H9 (cell line): ENCODE results near the gene PPP1R7. TPM values are rescaled to one million over a fixed set of nuclear protein-coding genes. Genes with fewer than 3 reads are reported as not detected.

ENCODE experiments used
- DNase-seq: peaks from one replicate; pipeline ENCODE4 v3.0.0-alpha.2; 2017
- H2AFZ ChIP-seq: one replicate; pipeline ENCODE4 v1.6.1; 2013; ENCODE audit warnings: mild to moderate bottlenecking, low read length, control low read depth, moderate library complexity
- H2AK5ac ChIP-seq: 2 replicates; pipeline ENCODE4 v1.6.1; 2013; ENCODE audit warnings: low read length, control low read depth, mixed read lengths; ENCODE audit not compliant: insufficient read length
- H2BK120ac ChIP-seq: one replicate; pipeline ENCODE4 v1.6.1; 2013; ENCODE audit warnings: low read depth, mild to moderate bottlenecking, low read length, control low read depth, inconsistent platforms; ENCODE audit not compliant: poor library complexity, severe bottlenecking
- H2BK12ac ChIP-seq: 2 replicates; pipeline ENCODE4 v1.6.1; 2013; ENCODE audit warnings: low read length, control low read depth, mixed read lengths, low read depth; ENCODE audit not compliant: insufficient read length
- H2BK15ac ChIP-seq: 2 replicates; pipeline ENCODE4 v1.6.1; 2013; ENCODE audit warnings: low read depth, low read length, control low read depth
- H2BK20ac ChIP-seq: one replicate; pipeline ENCODE4 v1.6.1; 2013; ENCODE audit warnings: low read depth, mild to moderate bottlenecking, low read length, control low read depth, inconsistent platforms; ENCODE audit not compliant: poor library complexity, severe bottlenecking
- H2BK5ac ChIP-seq: 2 replicates; pipeline ENCODE4 v1.6.1; 2013; ENCODE audit warnings: low read length, control low read depth, mixed read lengths; ENCODE audit not compliant: insufficient read length
- H3K14ac ChIP-seq: 2 replicates; pipeline ENCODE4 v1.6.1; 2013; ENCODE audit warnings: low read length, control low read depth; ENCODE audit not compliant: insufficient read depth
- H3K18ac ChIP-seq: 2 replicates; pipeline ENCODE4 v1.6.1; 2013; ENCODE audit warnings: low read depth, mild to moderate bottlenecking, mixed read lengths, low read length, control low read depth; ENCODE audit not compliant: insufficient read length
- H3K23ac ChIP-seq: 2 replicates; pipeline ENCODE4 v1.6.1; 2013; ENCODE audit warnings: low read length, control low read depth, mixed read lengths, low read depth; ENCODE audit not compliant: insufficient read length
- H3K23me2 ChIP-seq: 2 replicates; pipeline ENCODE4 v1.6.1; 2013; ENCODE audit warnings: low read depth, mild to moderate bottlenecking, mixed read lengths, low read length, control low read depth; ENCODE audit not compliant: insufficient read length, poor library complexity, severe bottlenecking
- H3K27ac ChIP-seq: 2 replicates; pipeline ENCODE4 v1.5.1; 2013; ENCODE audit warnings: low read length, control low read depth, mixed read lengths, low read depth; ENCODE audit not compliant: insufficient read length
- H3K27me3 ChIP-seq: 2 replicates; pipeline ENCODE4 v1.6.1; 2013; ENCODE audit warnings: low read length, control low read depth, inconsistent platforms; ENCODE audit not compliant: insufficient read depth
- H3K4ac ChIP-seq: 2 replicates; pipeline ENCODE4 v1.6.1; 2013; ENCODE audit warnings: low read depth, mild to moderate bottlenecking, control low read depth, inconsistent platforms, low read length, moderate library complexity
- H3K4me1 ChIP-seq: 2 replicates; pipeline ENCODE4 v1.6.1; 2013; ENCODE audit warnings: low read length, control low read depth, inconsistent platforms; ENCODE audit not compliant: insufficient read depth
- H3K4me2 ChIP-seq: 2 replicates; pipeline ENCODE4 v1.6.1; 2013; ENCODE audit warnings: low read length, control low read depth, mixed read lengths; ENCODE audit not compliant: insufficient read length, insufficient read depth
- H3K56ac ChIP-seq: 2 replicates; pipeline ENCODE4 v1.6.1; 2013; ENCODE audit warnings: low read depth, mild to moderate bottlenecking, mixed read lengths, low read length, control low read depth; ENCODE audit not compliant: insufficient read length
- H3K79me1 ChIP-seq: 2 replicates; pipeline ENCODE4 v1.6.1; 2013; ENCODE audit warnings: low read depth, mild to moderate bottlenecking, moderate library complexity, low read length, control low read depth, inconsistent platforms; ENCODE audit not compliant: insufficient read depth, poor library complexity, severe bottlenecking
- H3K79me2 ChIP-seq: 2 replicates; pipeline ENCODE4 v1.6.1; 2013; ENCODE audit warnings: low read length, control low read depth, inconsistent platforms; ENCODE audit not compliant: insufficient read depth
- H3K9ac ChIP-seq: 2 replicates; pipeline ENCODE4 v1.6.1; 2013; ENCODE audit warnings: low read length, control low read depth, mixed read lengths; ENCODE audit not compliant: insufficient read length; ENCODE audit errors: extremely low read depth
- H3K9me3 ChIP-seq: one replicate; pipeline ENCODE4 v1.6.1; 2013; ENCODE audit warnings: low read depth, low read length, inconsistent platforms; ENCODE audit not compliant: control insufficient read depth
- H3T11ph ChIP-seq: one replicate; pipeline ENCODE4 v1.6.1; 2013; ENCODE audit warnings: mild to moderate bottlenecking, low read length, control low read depth, inconsistent platforms
- H4K20me1 ChIP-seq: one replicate; pipeline ENCODE4 v1.6.1; 2013; ENCODE audit not compliant: control insufficient read depth, insufficient read length, insufficient read depth
- H4K5ac ChIP-seq: 2 replicates; pipeline ENCODE4 v1.6.1; 2013; ENCODE audit warnings: low read depth, mild to moderate bottlenecking, mixed read lengths, low read length, control low read depth; ENCODE audit not compliant: insufficient read length
- H4K8ac ChIP-seq: replicated peaks from 2 replicates; pipeline ENCODE4 v1.6.1; 2013; ENCODE audit warnings: low read length, control low read depth, mixed read lengths, low read depth; ENCODE audit not compliant: insufficient read length
- H4K91ac ChIP-seq: 2 replicates; pipeline ENCODE4 v1.6.1; 2013; ENCODE audit warnings: low read depth, mild to moderate bottlenecking, moderate library complexity, mixed read lengths, low read length, control low read depth; ENCODE audit not compliant: insufficient read length
- H3K27ac Mint-ChIP-seq, 3 experiments: 2 replicates in 2 of 3; 3 replicates in 1 of 3; pipeline ENCODE4 v1.8.0; 2020 to 2021; ENCODE audit warnings: mixed read lengths in 3 of 3, mild to moderate bottlenecking in 1 of 3, moderate library complexity in 1 of 3
- H3K27me3 Mint-ChIP-seq: 2 replicates; pipeline ENCODE4 v1.8.0; 2021; ENCODE audit warnings: low read depth, mild to moderate bottlenecking, moderate library complexity, mixed read lengths
- H3K36me3 Mint-ChIP-seq, 3 experiments: 2 replicates in 2 of 3; 3 replicates in 1 of 3; pipeline ENCODE4 v1.8.0; 2020 to 2021; ENCODE audit warnings: low read depth in 3 of 3, mixed read lengths in 3 of 3; ENCODE audit not compliant: insufficient read depth in 1 of 3
- H3K4me1 Mint-ChIP-seq, 2 experiments: 2 replicates each; pipeline ENCODE4 v1.8.0; 2020; ENCODE audit warnings: mixed read lengths in 2 of 2
- H3K4me3 Mint-ChIP-seq, 2 experiments: 2 replicates in 1 of 2; 3 replicates in 1 of 2; pipeline ENCODE4 v1.8.0; 2020 to 2021; ENCODE audit warnings: mild to moderate bottlenecking in 2 of 2, mixed read lengths in 2 of 2, moderate library complexity in 1 of 2
- H3K9me3 Mint-ChIP-seq, 2 experiments: 2 replicates in 1 of 2; 3 replicates in 1 of 2; pipeline ENCODE4 v1.8.0; 2020; ENCODE audit warnings: mild to moderate bottlenecking in 2 of 2, mixed read lengths in 2 of 2, moderate library complexity in 1 of 2
- WGBS: extraction: QIAGEN DNeasy Blood & Tissue Kit; methylation state at CpG from one replicate; pipeline ENCODE4 v1.1.7; 2013; ENCODE audit warnings: missing lambda C conversion rate, low lambda C conversion rate, mixed read lengths; ENCODE audit not compliant: insufficient read length; ENCODE audit errors: extremely low coverage; 5-methylcytosine and 5-hydroxymethylcytosine counted together
- total RNA-seq: library from RNA; stranded (reverse); gene quantifications from 2 replicates; pipeline ENCODE4 v1.2.1, GENCODE V29; 2021
- TF ChIP-seq, protein P1 (sequence below): fragments of 200-600 bp; sonication (generic); conservative IDR thresholded peaks from 3 replicates; pipeline ENCODE4 v1.8.0; 2021; ENCODE audit warnings: antibody characterized with exemption, mild to moderate bottlenecking

PPP1R7 gene
- total RNA-seq, 1 experiment from 2014 or later: 60.2 TPM

DNA sequence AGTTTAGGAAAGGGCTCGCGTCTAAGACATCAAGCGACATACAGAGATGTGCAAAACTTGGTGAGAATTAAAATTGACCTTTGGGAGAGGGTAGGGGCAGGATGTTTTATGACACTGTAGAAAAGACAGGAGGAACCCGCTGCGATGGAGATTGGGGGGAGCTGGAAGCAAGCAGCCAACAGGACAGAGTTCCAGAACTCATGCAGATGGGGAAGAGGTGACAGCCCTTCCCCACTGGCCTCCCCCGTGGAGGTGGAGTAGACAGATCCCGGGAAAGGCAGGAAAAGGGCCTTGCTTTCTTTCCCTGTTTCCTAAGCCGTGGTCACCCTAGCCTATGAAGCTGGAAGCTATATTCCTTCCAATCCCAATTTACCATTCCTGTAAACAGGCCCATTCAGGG lies 77.3 kb downstream of the PPP1R7 start:
- no peak for DNase-seq
- Mint-ChIP-seq H3K9me3 (no peaks in the 10 kb centered on the region), H3K4me3 (no peak overlapping the region), H3K4me1 (peaks cover 4 to 12% of the 10 kb centered on the region in 2 experiments; a peak in 2 of 4 replicates), H3K27ac (peak overlapping the region in 2 of 3 experiments; percentile 74 to 77; a peak in 5 of 7 replicates), H3K36me3 (peaks cover 23 to 68% (median 56%) of the 10 kb centered on the region in 3 experiments; a peak in 6 of 7 replicates), H3K27me3 (no peaks in the 10 kb centered on the region; the same call in 1 of the 2 replicates)
- Histone ChIP-seq H4K91ac (no peak overlapping the region), H4K20me1 (peaks cover 2% of the 10 kb centered on the region), H2AK5ac (no peak overlapping the region), H3T11ph (no peak overlapping the region), H2BK12ac (no peak overlapping the region), H3K79me1 (no peaks in the 10 kb centered on the region), H3K79me2 (no peaks in the 10 kb centered on the region), H2BK15ac (no peak overlapping the region), H4K5ac (no peak overlapping the region), H3K27ac (no peak overlapping the region), H3K9ac (no peak overlapping the region), H2BK5ac (no peak overlapping the region), H2BK120ac (no peak overlapping the region), H3K14ac (no peak overlapping the region), H2BK20ac (no peak overlapping the region), H4K8ac (no peak overlapping the region), H3K27me3 (no peaks in the 10 kb centered on the region), H3K18ac (no peak overlapping the region), H3K9me3 (no peaks in the 10 kb centered on the region), H3K4me2 (no peak overlapping the region), H3K4ac (no peak overlapping the region), H2AFZ (no peak overlapping the region), H3K56ac (no peak overlapping the region), H3K23me2 (no peaks in the 10 kb centered on the region), H3K23ac (no peak overlapping the region), H3K4me1 (no peaks in the 10 kb centered on the region)
- WGBS: no CpG with 5 or more reads among the region's 8 CpGs
- TF ChIP-seq, protein P1, sequence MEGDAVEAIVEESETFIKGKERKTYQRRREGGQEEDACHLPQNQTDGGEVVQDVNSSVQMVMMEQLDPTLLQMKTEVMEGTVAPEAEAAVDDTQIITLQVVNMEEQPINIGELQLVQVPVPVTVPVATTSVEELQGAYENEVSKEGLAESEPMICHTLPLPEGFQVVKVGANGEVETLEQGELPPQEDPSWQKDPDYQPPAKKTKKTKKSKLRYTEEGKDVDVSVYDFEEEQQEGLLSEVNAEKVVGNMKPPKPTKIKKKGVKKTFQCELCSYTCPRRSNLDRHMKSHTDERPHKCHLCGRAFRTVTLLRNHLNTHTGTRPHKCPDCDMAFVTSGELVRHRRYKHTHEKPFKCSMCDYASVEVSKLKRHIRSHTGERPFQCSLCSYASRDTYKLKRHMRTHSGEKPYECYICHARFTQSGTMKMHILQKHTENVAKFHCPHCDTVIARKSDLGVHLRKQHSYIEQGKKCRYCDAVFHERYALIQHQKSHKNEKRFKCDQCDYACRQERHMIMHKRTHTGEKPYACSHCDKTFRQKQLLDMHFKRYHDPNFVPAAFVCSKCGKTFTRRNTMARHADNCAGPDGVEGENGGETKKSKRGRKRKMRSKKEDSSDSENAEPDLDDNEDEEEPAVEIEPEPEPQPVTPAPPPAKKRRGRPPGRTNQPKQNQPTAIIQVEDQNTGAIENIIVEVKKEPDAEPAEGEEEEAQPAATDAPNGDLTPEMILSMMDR: no peak
